Lower leg skin (tissue), 3 donors: ENCODE results near the gene MLYCD.

Experiments
- POLR2A ChIP-seq, 2 donors: fragments of 450-650 bp; IDR thresholded peaks; one replicate each; pipeline ENCODE4 v1.6.1; 2016 to 2017; ENCODE audit warnings: antibody characterized with exemption in 2 of 2, mild to moderate bottlenecking in 1 of 2, moderate library complexity in 1 of 2
- TF ChIP-seq, protein P1 (sequence below), 3 donors: fragments of 450-650 bp; IDR thresholded peaks; one replicate each; pipeline ENCODE4 v1.5.1; 2016; ENCODE audit warnings: antibody characterized with exemption in 3 of 3, mild to moderate bottlenecking in 3 of 3, moderate library complexity in 2 of 3

GRCh38 chr16:83886199-83886971 lies 12.5 kb upstream of the MLYCD start:
- TF ChIP-seq, protein P1, sequence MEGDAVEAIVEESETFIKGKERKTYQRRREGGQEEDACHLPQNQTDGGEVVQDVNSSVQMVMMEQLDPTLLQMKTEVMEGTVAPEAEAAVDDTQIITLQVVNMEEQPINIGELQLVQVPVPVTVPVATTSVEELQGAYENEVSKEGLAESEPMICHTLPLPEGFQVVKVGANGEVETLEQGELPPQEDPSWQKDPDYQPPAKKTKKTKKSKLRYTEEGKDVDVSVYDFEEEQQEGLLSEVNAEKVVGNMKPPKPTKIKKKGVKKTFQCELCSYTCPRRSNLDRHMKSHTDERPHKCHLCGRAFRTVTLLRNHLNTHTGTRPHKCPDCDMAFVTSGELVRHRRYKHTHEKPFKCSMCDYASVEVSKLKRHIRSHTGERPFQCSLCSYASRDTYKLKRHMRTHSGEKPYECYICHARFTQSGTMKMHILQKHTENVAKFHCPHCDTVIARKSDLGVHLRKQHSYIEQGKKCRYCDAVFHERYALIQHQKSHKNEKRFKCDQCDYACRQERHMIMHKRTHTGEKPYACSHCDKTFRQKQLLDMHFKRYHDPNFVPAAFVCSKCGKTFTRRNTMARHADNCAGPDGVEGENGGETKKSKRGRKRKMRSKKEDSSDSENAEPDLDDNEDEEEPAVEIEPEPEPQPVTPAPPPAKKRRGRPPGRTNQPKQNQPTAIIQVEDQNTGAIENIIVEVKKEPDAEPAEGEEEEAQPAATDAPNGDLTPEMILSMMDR (IDR thresholded peaks at IDR 0.05), result no peak
- no peak for TF ChIP-seq POLR2A (IDR thresholded peaks at IDR 0.05)
